ENCODE measurements around the gene UGGT2.

GRCh38 chr13:96091164-96092117 lies 38.2 kb upstream of the UGGT2 start:
- TF ChIP-seq POLR2A (IDR thresholded peaks at IDR 0.05; ENCODE audit: low read length) (no peak), GATA1 (IDR thresholded peaks at IDR 0.05; ENCODE audit: low read depth, low read length) (no peak)

All from erythroblast (primary cell).